ENCODE data around the gene GNG13. TPM values are rescaled to one million over a fixed set of nuclear protein-coding genes. Genes with fewer than 3 reads are reported as not detected.

Gene GNG13
- total and polyA plus RNA-seq, 9 of the 15 experiments (the other 6 are each of a cell fraction or from before 2014, with no cell fraction given) = not detected

GRCh38 chr16:777826-778225 lies 22.7 kb downstream of the GNG13 start (continued):
- TF ChIP-seq MTF1 (CRISPR knock-in tag; IDR thresholded peaks at IDR 0.05; ENCODE audit: borderline replicate concordance) = no peak

DNA sequence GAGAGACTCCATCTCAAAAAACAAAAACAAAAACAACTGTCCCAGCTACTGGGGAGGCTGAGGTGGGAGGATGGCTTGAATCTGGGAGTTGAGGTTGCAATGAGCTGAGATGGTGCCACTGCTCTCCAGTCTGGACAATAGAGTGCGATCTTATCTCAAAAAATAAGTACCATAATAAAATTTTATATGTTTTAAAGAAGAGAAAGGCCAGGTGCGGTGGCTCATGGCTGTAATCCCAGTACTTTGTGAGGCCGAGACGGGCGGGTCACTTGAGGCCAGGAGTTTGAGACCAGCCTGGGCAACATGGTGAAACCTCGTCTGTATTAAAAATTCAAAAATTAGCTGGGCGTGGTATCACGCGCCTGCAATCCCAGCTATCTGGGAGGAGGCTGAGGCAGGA lies 23.7 kb downstream of the GNG13 start:
- Histone ChIP-seq H3K9me1 (ENCODE audit: control insufficient read depth, insufficient read depth, low read length) (peaks cover 2% of the 10 kb centered on the region), H3K4me2 (ENCODE audit: insufficient read depth, low read length) (no peak overlapping the region), H3K4me1 (replicated peaks in 1 of 2; ENCODE audit: control insufficient read depth in 2 of 2, insufficient read depth in 2 of 2, low read length in 2 of 2) (peaks cover 0 to 68% of the 10 kb centered on the region in 2 experiments; a peak in 3 of 5 replicates), H3K27ac (ENCODE audit: extremely low read depth, low read depth, low read length) (no peak overlapping the region), H3K4me3 (no peak overlapping the region), H2AFZ (ENCODE audit: low read depth, low read length) (no peak overlapping the region), H3K79me2 (ENCODE audit: control insufficient read depth, insufficient read depth, low read length) (no peaks in the 10 kb centered on the region), H3K36me3 (ENCODE audit: control insufficient read depth, insufficient read depth, low read length) (no peaks in the 10 kb centered on the region), H3K9ac (ENCODE audit: insufficient read depth in 1 of 2, low read depth in 2 of 2, low read length in 2 of 2) (no peak overlapping the region), H4K20me1 (replicated peaks; ENCODE audit: control insufficient read depth, insufficient read depth, low read length) (0 out of 2 replicates have a peak, but pooled peaks cover 4% of the 10 kb centered on the region), H3K27me3 (ENCODE audit: control insufficient read depth in 2 of 2, insufficient read depth in 2 of 2, low read length in 2 of 2) (peaks cover 0 to 11% of the 10 kb centered on the region in 2 experiments; a peak in 2 of 5 replicates), H3K9me3 (replicated peaks; ENCODE audit: control insufficient read depth, insufficient read depth, low read depth, low read length) (no peaks in the 10 kb centered on the region)
- ATAC-seq (no peak), FAIRE-seq (no peak), DNase-seq (ENCODE audit: extremely low read depth in 1 of 4, low spot score in 3 of 4) (no peak)
- ChIA-PET POLR2A (interaction anchor here (0.7 to 1.1 kb wide), 2 partner anchors 9 to 247 kb away, joined by 3 read pairs; no protein-coding TSS in a partner anchor), CTCF (ENCODE audit: low intra/inter-chr PET ratio) (no interaction called here)
- intact Hi-C loops (cut with micrococcal nuclease) (no loop called here), in situ Hi-C loops (cut with MboI) (no loop called here)
- 64% methylated on average over 9 of the region's 9 CpGs for WGBS (ENCODE audit: insufficient coverage, low coverage, missing lambda C conversion rate)
- no TSS peak for BruUV-seq (replicated peaks)
- TF ChIP-seq SMAD1 (IDR thresholded peaks at IDR 0.05; ENCODE audit: low read depth, low read length, partially characterized antibody) = no peak
- no peak for TF ChIP-seq ZNF696 (CRISPR knock-in tag; conservative IDR thresholded peaks at IDR 0.05)
- TF ChIP-seq NFE2 (IDR thresholded peaks at IDR 0.05; ENCODE audit: low read depth) = no peak
- no peak for TF ChIP-seq SUPT5H (IDR thresholded peaks at IDR 0.05)
- no peak for TF ChIP-seq RBM14 (IDR thresholded peaks at IDR 0.05; ENCODE audit: borderline replicate concordance, insufficient read depth, low read depth, low read length)
- TF ChIP-seq POLR2A (conservative IDR thresholded peaks at IDR 0.05) = no peak
- no peak for TF ChIP-seq C11orf30 (IDR thresholded peaks at IDR 0.05; ENCODE audit: low read depth)
- no peak for TF ChIP-seq HSF4 (CRISPR knock-in tag; IDR thresholded peaks at IDR 0.05; ENCODE audit: borderline replicate concordance)
- TF ChIP-seq XRCC4 (IDR thresholded peaks at IDR 0.05; ENCODE audit: extremely low read depth, insufficient read depth, insufficient read length) = no peak
- no peak for TF ChIP-seq FOXA3 (CRISPR knock-in tag; conservative IDR thresholded peaks at IDR 0.05 in 1 of 2, IDR thresholded peaks at IDR 0.05 in 1 of 2)

Measured in K562 (cell line).